T-cell (primary cell): ENCODE data around the gene CALML6. TPM values are rescaled to one million over a fixed set of nuclear protein-coding genes. Genes with fewer than 3 reads are reported as not detected.

ENCODE experiments used
- ATAC-seq, 4 experiments: fragments of 200-7000 bp in 3 of 4; fragments of 150-1000 bp in 1 of 4; cut with Tn5 transposase; replicated peaks in 1 of 4; 1 replicate in 3 of 4; 2 replicates in 1 of 4; pipeline ENCODE4 v1.10.0; 2021; ENCODE audit warnings: moderate library complexity in 3 of 4, mild to moderate bottlenecking in 2 of 4, moderate number of reproducible peaks in 1 of 4
- CTCF ChIA-PET, 2 donors: fragments of 300-600 bp; sonication (Branson Sonifier 250); formaldehyde crosslinking; loops; one replicate each; lab custom pipeline; 2022; ENCODE audit warnings: antibody characterized with exemption in 2 of 2; lab: Charles Lee
- POLR2A ChIA-PET, 2 donors: fragments of 300-600 bp; sonication (Branson Sonifier 250); formaldehyde crosslinking; loops; one replicate each; lab custom pipeline; 2022; ENCODE audit warnings: antibody characterized with exemption in 2 of 2; lab: Charles Lee
- DNase-seq, 35 experiments: peaks; one replicate each; pipeline versions ENCODE4 v3.0.0 to v3.0.0-alpha.2; 2013 to 2023
- H3K27ac ChIP-seq: one replicate; pipeline ENCODE4 v1.5.1; 2013; ENCODE audit warnings: low read length
- H3K27me3 ChIP-seq, 2 experiments: replicated peaks in 1 of 2; 1 replicate in 1 of 2; 2 replicates in 1 of 2; pipeline versions ENCODE4 v1.6.1 to v1.7.0; 2013; ENCODE audit warnings: low read length in 1 of 2, mixed read lengths in 1 of 2; ENCODE audit not compliant: control insufficient read depth in 2 of 2, insufficient read depth in 2 of 2; ENCODE audit errors: extremely low read depth in 1 of 2
- H3K36me3 ChIP-seq, 2 donors: 1 replicate in 1 of 2; 2 replicates in 1 of 2; pipeline versions ENCODE4 v1.6.1 to v1.7.0; 2013; ENCODE audit warnings: low read length in 1 of 2; ENCODE audit not compliant: control insufficient read depth in 2 of 2, insufficient read depth in 1 of 2; ENCODE audit errors: extremely low read depth in 1 of 2
- H3K4me1 ChIP-seq, 2 experiments: 1 replicate in 1 of 2; 2 replicates in 1 of 2; pipeline versions ENCODE4 v1.6.1 to v1.7.0; 2013; ENCODE audit warnings: low read length in 2 of 2, mixed read lengths in 1 of 2; ENCODE audit not compliant: insufficient read depth in 2 of 2, control insufficient read depth in 1 of 2; ENCODE audit errors: extremely low read depth in 1 of 2
- H3K4me3 ChIP-seq, 2 donors: 1 replicate in 1 of 2; 2 replicates in 1 of 2; pipeline versions ENCODE4 v1.5.1 to v1.7.0; 2013; ENCODE audit warnings: mild to moderate bottlenecking in 2 of 2, low read length in 1 of 2, moderate library complexity in 1 of 2; ENCODE audit not compliant: control insufficient read depth in 1 of 2; ENCODE audit errors: extremely low read depth in 1 of 2
- H3K9me3 ChIP-seq: 2 replicates; pipeline ENCODE4 v1.7.0; 2013
- H3K27ac Mint-ChIP-seq, 2 donors: one replicate each; pipeline ENCODE4 v1.8.0; 2020 to 2021; ENCODE audit warnings: mild to moderate bottlenecking in 2 of 2, mixed read lengths in 2 of 2
- H3K27me3 Mint-ChIP-seq, 2 donors: one replicate each; pipeline ENCODE4 v1.8.0; 2021 to 2022; ENCODE audit warnings: mixed read lengths in 2 of 2
- H3K36me3 Mint-ChIP-seq: one replicate; pipeline ENCODE4 v1.8.0; 2021; ENCODE audit warnings: mixed read lengths
- H3K4me1 Mint-ChIP-seq, 3 donors: one replicate each; pipeline ENCODE4 v1.8.0; 2020 to 2022; ENCODE audit warnings: mixed read lengths in 3 of 3, mild to moderate bottlenecking in 1 of 3
- H3K4me3 Mint-ChIP-seq, 3 donors: one replicate each; pipeline ENCODE4 v1.8.0; 2020 to 2022; ENCODE audit warnings: mild to moderate bottlenecking in 3 of 3, mixed read lengths in 3 of 3, moderate library complexity in 3 of 3
- H3K9me3 Mint-ChIP-seq, 3 donors: one replicate each; pipeline ENCODE4 v1.8.0; 2020 to 2022; ENCODE audit warnings: mixed read lengths in 3 of 3
- WGBS: methylation state at CpG from one replicate; pipeline ENCODE4 v1.1.5; 2013; ENCODE audit warnings: missing lambda C conversion rate; ENCODE audit not compliant: insufficient coverage; 5-methylcytosine and 5-hydroxymethylcytosine counted together
- total RNA-seq, 35 experiments: library from RNA in 6 of 35; stranded (reverse) in 6 of 35; fragments of 120-200 nt in 1 of 35; gene quantifications; one replicate each; pipeline versions ENCODE4 v1.2.1 to v1.2.4 and lab custom pipeline; 2013 to 2026

The CALML6 gene
- total RNA-seq, 5 donors from 2014 or later (not counting 1 experiment from before 2014, with no cell fraction given) = 0.82 to 1.3 (median 1.1) TPM

DNA sequence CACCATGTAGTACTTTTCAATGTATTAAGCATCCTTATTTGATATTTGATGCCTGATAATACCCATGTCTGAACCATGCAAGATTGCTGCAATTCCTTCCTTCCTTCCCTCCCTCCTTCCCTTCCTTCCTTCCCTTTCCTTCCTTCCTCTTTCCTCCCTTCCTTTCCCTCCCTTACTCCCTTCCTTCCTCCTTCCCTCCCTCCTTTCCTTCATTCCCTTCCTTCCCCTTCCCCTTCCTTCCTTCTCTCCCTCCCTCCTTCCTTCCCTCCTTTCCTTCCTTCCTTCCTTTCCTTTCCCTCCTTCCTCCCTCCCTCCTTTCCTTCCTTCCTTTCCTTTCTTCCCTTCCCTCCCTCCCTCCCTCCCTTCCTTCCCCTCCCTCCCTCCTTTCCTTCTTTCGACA is 33.7 kb downstream of the CALML6 start:
- Mint-ChIP-seq H3K4me3 (no peak overlapping the region), H3K4me1 (peaks cover 2 to 3% (median 2%) of the 10 kb centered on the region in 3 donors), H3K27ac (no peak overlapping the region), H3K27me3 (peaks cover 8 to 15% of the 10 kb centered on the region in 2 donors), H3K9me3 (peaks cover 0 to 4% (median 0%) of the 10 kb centered on the region in 3 donors), H3K36me3 (no peaks in the 10 kb centered on the region)
- CTCF ChIA-PET = no interaction called here
- ATAC-seq = no peak
- Histone ChIP-seq H3K4me1 (peaks cover 0 to 6% of the 10 kb centered on the region in 2 experiments), H3K4me3 (no peak overlapping the region), H3K36me3 (no peaks in the 10 kb centered on the region), H3K9me3 (no peaks in the 10 kb centered on the region), H3K27me3 (peaks cover 0 to 27% of the 10 kb centered on the region in 2 experiments), H3K27ac (no peak overlapping the region)
- no CpG with 5 or more reads among the region's 1 CpG for WGBS
- DNase-seq = no peak
- POLR2A ChIA-PET = interaction anchor here in 1 of 2 donors (0.6 kb wide), 1 partner anchor 94 kb away, joined by 3 read pairs; no protein-coding TSS in a partner anchor

DNA sequence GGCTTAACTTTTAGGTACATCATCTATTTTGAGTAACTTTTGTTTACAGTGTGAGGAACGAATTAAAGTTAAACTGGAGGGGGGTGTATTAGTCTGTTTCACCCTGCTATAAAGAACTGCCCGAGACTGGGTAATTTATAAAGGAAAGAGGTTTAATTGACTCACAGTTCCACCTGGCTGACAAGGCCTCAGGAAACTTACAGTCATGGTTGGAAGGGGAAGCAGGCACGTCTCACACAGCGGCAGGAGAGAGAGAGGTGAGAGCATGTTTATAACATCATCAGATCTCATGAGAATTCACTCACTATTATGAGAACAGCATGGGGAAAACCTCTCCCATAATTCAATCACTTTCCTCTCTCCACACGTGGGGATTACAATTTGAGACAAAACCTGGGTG is 35.9 kb downstream of the CALML6 start:
- H3K27me3 Mint-ChIP-seq = peaks cover 8 to 13% of the 10 kb centered on the region in 2 donors
- Histone ChIP-seq H3K27me3 (peaks cover 0 to 21% of the 10 kb centered on the region in 2 experiments), H3K4me1 (peaks cover 0 to 6% of the 10 kb centered on the region in 2 experiments), H3K4me3 (no peak overlapping the region), H3K36me3 (no peaks in the 10 kb centered on the region), H3K27ac (no peak overlapping the region), H3K9me3 (no peaks in the 10 kb centered on the region)
- DNase-seq = no peak
- WGBS = no CpG with 5 or more reads among the region's 5 CpGs
- peaks cover 0 to 5% (median 4%) of the 10 kb centered on the region in 3 donors for H3K4me1 Mint-ChIP-seq
- H3K9me3 Mint-ChIP-seq = peaks cover 0 to 4% (median 0%) of the 10 kb centered on the region in 3 donors
- CTCF ChIA-PET = no interaction called here
- no peak for ATAC-seq
- H3K36me3 Mint-ChIP-seq = no peaks in the 10 kb centered on the region
- H3K4me3 Mint-ChIP-seq = no peak overlapping the region
- POLR2A ChIA-PET = no interaction called here
- H3K27ac Mint-ChIP-seq = no peak overlapping the region

DNA sequence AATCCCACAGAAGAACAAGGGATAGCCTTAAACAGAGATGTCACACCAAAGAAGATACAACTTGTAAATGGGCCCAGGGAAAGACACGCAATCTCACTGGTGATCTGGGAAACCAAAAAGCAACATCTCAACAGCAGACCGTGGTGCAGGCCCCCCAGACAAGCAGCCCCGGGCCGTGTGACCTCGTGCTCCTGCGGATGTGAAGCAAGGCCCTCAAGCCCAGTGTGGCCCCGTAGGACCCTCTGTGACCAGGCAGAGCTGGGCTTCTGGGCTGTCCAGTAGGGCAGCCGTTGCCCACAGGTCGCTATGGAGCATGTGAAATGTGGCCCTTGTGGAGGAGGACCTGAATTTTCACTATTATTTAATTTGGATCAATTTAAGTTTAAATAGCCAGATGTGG is 39.0 kb downstream of the CALML6 start:
- H3K27ac ChIP-seq = no peak overlapping the region
- H3K4me1 Mint-ChIP-seq = peaks cover 0 to 5% (median 4%) of the 10 kb centered on the region in 3 donors
- peaks cover 0 to 4% (median 0%) of the 10 kb centered on the region in 3 donors for H3K9me3 Mint-ChIP-seq
- DNase-seq = no peak
- no peaks in the 10 kb centered on the region for H3K36me3 Mint-ChIP-seq
- peaks cover 13 to 23% of the 10 kb centered on the region in 2 donors for H3K27me3 Mint-ChIP-seq
- H3K36me3 ChIP-seq = no peaks in the 10 kb centered on the region
- peaks cover 0 to 33% of the 10 kb centered on the region in 2 experiments for H3K27me3 ChIP-seq
- no peak overlapping the region for H3K27ac Mint-ChIP-seq
- ChIA-PET CTCF (no interaction called here), POLR2A (no interaction called here)
- no peaks in the 10 kb centered on the region for H3K9me3 ChIP-seq
- ATAC-seq = no peak
- no peak overlapping the region for H3K4me3 Mint-ChIP-seq
- H3K4me1 ChIP-seq = peaks cover 0 to 6% of the 10 kb centered on the region in 2 experiments
- H3K4me3 ChIP-seq = no peak overlapping the region
- 90% methylated on average over 3 of the region's 9 CpGs for WGBS

DNA sequence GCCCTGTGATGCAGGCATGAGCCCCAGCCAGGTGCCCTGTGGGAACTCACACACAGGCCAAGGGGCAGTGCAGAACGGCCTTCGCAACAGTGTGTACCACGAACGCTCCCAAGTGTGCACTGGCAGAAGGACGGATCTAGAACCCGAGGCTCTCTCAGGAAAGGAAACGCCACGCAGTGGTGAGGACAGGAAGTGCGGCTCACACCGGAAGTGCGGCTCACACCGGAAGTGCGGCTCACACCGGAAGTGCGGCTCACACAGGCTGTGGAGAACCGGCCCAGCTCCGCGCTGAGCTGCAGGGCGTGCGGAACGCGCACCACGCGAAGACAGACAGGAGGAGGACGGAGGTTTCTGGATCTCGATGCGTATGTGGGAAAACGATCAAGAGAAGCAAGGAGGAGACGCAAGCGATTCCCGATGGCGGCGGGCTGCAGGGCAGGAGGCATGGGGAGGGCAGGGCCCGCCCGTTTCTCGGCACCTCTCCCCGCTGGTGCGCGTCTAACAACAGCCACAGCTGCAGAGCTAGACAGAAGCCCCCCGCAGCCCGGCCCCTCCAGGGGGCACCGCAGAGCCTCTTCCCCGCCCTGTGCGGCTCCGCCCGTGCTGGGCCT is 39.9 kb downstream of the CALML6 start:
- H3K9me3 ChIP-seq = no peaks in the 10 kb centered on the region
- CTCF ChIA-PET = no interaction called here
- peak overlapping the region; percentile 58 to 63 for H3K27ac Mint-ChIP-seq
- no peak overlapping the region for H3K4me3 Mint-ChIP-seq
- no peak overlapping the region for H3K4me3 ChIP-seq
- H3K27me3 ChIP-seq = peaks cover 0 to 37% of the 10 kb centered on the region in 2 experiments
- peaks cover 0 to 4% (median 0%) of the 10 kb centered on the region in 3 donors for H3K9me3 Mint-ChIP-seq
- peaks cover 11 to 22% of the 10 kb centered on the region in 2 donors for H3K27me3 Mint-ChIP-seq
- H3K36me3 ChIP-seq = no peaks in the 10 kb centered on the region
- ATAC-seq (no peak), DNase-seq (peak in 2 of 35 experiments; percentile 6 to 9)
- no peaks in the 10 kb centered on the region for H3K36me3 Mint-ChIP-seq
- POLR2A ChIA-PET = no interaction called here
- WGBS = 80% methylated on average over 44 of the region's 46 CpGs
- H3K4me1 Mint-ChIP-seq = peaks cover 0 to 5% (median 4%) of the 10 kb centered on the region in 3 donors
- peaks cover 0 to 10% of the 10 kb centered on the region in 2 experiments for H3K4me1 ChIP-seq
- H3K27ac ChIP-seq = peak overlapping the region; percentile 18

DNA sequence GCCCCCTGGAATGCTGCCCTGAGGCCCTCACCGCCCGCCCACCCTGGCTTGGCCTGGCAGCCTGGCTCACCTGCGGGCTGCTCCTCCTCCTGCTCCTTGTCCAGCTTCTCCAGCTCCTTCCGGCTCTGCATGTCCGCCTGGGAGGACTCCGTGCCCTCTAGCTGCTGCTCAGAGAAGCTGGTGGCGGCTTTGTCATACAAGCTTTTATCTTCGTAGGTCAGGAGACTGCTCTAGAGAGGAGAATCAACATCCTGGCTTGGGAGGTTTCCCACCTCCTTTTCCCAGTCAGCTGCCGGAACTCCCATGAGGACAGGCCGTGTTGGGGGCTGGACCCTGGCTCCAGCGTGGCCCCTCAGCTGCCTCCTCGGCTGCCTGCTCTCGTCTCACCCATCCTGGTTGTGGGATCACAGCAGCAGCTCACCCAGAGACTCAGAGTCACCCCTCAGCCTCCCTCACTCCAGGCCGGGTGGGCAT is 40.6 kb downstream of the CALML6 start:
- peaks cover 0 to 5% (median 4%) of the 10 kb centered on the region in 3 donors for H3K4me1 Mint-ChIP-seq
- H3K27me3 Mint-ChIP-seq = peaks cover 9 to 22% of the 10 kb centered on the region in 2 donors
- H3K4me1 ChIP-seq = peaks cover 0 to 13% of the 10 kb centered on the region in 2 experiments
- ChIA-PET POLR2A (no interaction called here), CTCF (no interaction called here)
- ATAC-seq (no peak), DNase-seq (no peak)
- H3K27ac ChIP-seq = no peak overlapping the region
- H3K36me3 ChIP-seq = no peaks in the 10 kb centered on the region
- H3K27ac Mint-ChIP-seq = no peak overlapping the region
- H3K9me3 Mint-ChIP-seq = peaks cover 0 to 4% (median 0%) of the 10 kb centered on the region in 3 donors
- no peaks in the 10 kb centered on the region for H3K36me3 Mint-ChIP-seq
- H3K4me3 Mint-ChIP-seq = no peak overlapping the region
- 80% methylated on average over 10 of the region's 14 CpGs for whole genome bisulfite sequencing
- no peak overlapping the region for H3K4me3 ChIP-seq
- H3K9me3 ChIP-seq = no peaks in the 10 kb centered on the region
- peaks cover 0 to 42% of the 10 kb centered on the region in 2 experiments for H3K27me3 ChIP-seq

DNA sequence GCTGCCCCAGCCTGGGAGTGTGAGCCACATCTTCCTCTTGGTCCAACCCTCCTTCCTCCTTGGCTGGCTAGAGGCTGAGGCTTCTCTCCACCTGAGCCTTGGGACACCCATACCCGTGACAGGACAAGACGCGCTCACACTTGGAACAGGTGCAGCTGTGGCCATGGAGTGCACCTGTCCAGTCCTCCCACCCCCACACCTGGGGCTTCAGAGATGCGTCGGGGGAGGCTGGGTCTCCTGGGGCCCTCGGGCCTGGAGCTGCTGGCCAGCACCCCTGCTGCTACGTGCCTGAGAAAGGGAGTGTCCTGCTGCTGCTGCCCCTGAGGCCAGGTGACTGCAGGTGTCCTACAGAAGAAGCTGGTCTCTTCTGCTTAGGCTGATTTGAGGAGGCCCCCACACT is 41.0 kb downstream of the CALML6 start:
- H3K27ac ChIP-seq = no peak overlapping the region
- H3K27me3 ChIP-seq = peaks cover 0 to 46% of the 10 kb centered on the region in 2 experiments
- Mint-ChIP-seq H3K9me3 (peaks cover 0 to 4% (median 0%) of the 10 kb centered on the region in 3 donors), H3K36me3 (no peaks in the 10 kb centered on the region), H3K27me3 (peaks cover 13 to 27% of the 10 kb centered on the region in 2 donors), H3K4me3 (no peak overlapping the region), H3K4me1 (peaks cover 0 to 5% (median 4%) of the 10 kb centered on the region in 3 donors), H3K27ac (no peak overlapping the region)
- H3K9me3 ChIP-seq = no peaks in the 10 kb centered on the region
- ATAC-seq (no peak), DNase-seq (no peak)
- H3K4me3 ChIP-seq = no peak overlapping the region
- H3K36me3 ChIP-seq = no peaks in the 10 kb centered on the region
- CTCF ChIA-PET = no interaction called here
- WGBS = 84% methylated on average over 7 of the region's 7 CpGs
- POLR2A ChIA-PET = no interaction called here
- H3K4me1 ChIP-seq = peaks cover 0 to 13% of the 10 kb centered on the region in 2 experiments
